GM23338 (cell line): ENCODE measurements around the gene VANGL1.

Experiments
- CREB1 ChIP-seq: fragments of 250-450 bp; sonication (Bioruptor Pico); IDR thresholded peaks from 2 replicates; pipeline ENCODE4 v1.5.0; 2020; ENCODE audit warnings: low read depth, mild to moderate bottlenecking, moderate library complexity
- CTCF ChIP-seq, 2 experiments: fragments of 200-600 bp in 1 of 2; sonication (generic) in 1 of 2; conservative IDR thresholded peaks; 2 replicates each; pipeline versions ENCODE4 v1.5.1 to v1.6.1; 2016 to 2017; ENCODE audit warnings: antibody characterized with exemption in 2 of 2, low read depth in 2 of 2, mild to moderate bottlenecking in 2 of 2, moderate library complexity in 1 of 2
- ETS1 ChIP-seq: IDR thresholded peaks from 2 replicates; pipeline ENCODE4 v1.6.1; 2016; ENCODE audit warnings: antibody characterized with exemption
- EZH2 ChIP-seq: fragments of 200-600 bp; sonication (generic); IDR thresholded peaks from one replicate; pipeline ENCODE4 v1.8.0; 2017; ENCODE audit warnings: antibody characterized with exemption, mild to moderate bottlenecking, low read depth; ENCODE audit not compliant: unreplicated experiment
- EZH2phosphoT487 ChIP-seq: fragments of 200-600 bp; sonication (generic); IDR thresholded peaks from one replicate; pipeline ENCODE4 v1.8.1; 2018; ENCODE audit warnings: antibody characterized with exemption; ENCODE audit not compliant: unreplicated experiment
- JUNB ChIP-seq: IDR thresholded peaks from one replicate; pipeline ENCODE4 v1.6.1; 2016; ENCODE audit warnings: antibody characterized with exemption; ENCODE audit not compliant: unreplicated experiment
- NANOG ChIP-seq: IDR thresholded peaks from 2 replicates; pipeline ENCODE4 v1.6.1; 2016; ENCODE audit warnings: antibody characterized with exemption, borderline replicate concordance
- POLR2AphosphoS5 ChIP-seq: IDR thresholded peaks from 2 replicates; pipeline ENCODE4 v1.6.1; 2016; ENCODE audit warnings: antibody characterized with exemption, low read depth

DNA sequence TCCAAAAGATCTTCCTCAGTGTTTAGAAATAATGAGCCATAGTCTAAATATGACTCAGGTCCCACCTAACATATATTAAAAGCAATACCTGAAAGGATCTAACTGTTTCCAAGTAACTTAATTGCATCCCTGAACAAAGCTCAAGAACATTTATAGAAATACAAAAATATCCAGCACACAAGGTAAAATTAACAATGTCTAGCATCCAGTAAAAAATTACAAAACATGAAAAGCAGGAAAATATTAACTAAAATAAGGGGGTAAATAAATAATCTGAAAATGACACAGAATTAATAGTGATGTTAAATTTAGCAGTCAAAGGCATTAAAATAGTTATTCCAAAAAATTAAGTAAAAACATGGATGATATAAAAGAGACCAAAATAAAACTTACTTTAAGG, 21.3 kb upstream of the VANGL1 start:
- no peak for TF ChIP-seq CTCF (conservative IDR thresholded peaks at IDR 0.05; ENCODE audit: low read depth in 2 of 2)
- TF ChIP-seq CREB1 (CRISPR knock-in tag), result no peak
- no peak for TF ChIP-seq JUNB
- no peak for TF ChIP-seq EZH2
- no peak for TF ChIP-seq NANOG
- TF ChIP-seq POLR2AphosphoS5, result no peak
- no peak for TF ChIP-seq ETS1
- TF ChIP-seq EZH2phosphoT487, result no peak
